HG02623 (cell line): ENCODE results near the gene CYTH1.

Experiments used
- ATAC-seq: cut with Tn5 transposase; IDR thresholded peaks from one replicate; pipeline ENCODE4 v1.9.1; 2021; ENCODE audit warnings: moderate library complexity; ENCODE audit not compliant: unreplicated experiment

The CYTH1 gene

DNA sequence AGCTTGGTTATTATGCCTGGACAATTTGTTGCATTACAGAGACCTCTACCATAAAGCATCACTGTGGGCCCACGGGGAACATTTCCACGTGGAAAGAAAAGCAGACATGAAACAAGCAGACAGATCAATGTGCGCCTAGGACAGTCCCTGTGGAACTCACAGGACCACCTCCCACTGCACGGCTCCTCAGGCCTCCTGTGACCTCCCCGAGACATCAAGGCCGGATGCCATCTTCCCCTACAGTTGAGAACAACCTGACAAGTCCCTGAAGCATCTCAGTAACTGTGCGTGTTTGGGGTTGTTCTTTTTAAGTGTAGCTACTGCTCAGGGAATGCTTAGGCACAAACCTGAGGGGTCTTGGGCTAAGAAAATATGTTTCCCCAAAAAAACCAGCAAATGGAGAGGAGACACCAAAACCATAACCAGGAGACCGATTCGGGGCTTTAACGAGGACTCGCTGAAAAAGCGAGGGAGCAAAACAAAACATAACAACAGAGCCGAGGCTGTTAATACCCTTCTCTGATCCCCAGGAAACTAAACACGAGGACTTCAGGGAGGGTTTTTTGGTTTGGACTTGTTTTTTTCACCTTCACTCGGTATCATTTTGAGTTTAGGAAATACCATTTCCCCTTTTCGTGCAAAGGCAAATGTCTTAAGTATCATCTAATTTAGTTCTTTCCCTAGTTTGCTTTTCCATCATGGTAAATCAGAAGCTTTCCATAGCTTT lies 87.1 kb downstream of the CYTH1 start:
- no peak for ATAC-seq

DNA sequence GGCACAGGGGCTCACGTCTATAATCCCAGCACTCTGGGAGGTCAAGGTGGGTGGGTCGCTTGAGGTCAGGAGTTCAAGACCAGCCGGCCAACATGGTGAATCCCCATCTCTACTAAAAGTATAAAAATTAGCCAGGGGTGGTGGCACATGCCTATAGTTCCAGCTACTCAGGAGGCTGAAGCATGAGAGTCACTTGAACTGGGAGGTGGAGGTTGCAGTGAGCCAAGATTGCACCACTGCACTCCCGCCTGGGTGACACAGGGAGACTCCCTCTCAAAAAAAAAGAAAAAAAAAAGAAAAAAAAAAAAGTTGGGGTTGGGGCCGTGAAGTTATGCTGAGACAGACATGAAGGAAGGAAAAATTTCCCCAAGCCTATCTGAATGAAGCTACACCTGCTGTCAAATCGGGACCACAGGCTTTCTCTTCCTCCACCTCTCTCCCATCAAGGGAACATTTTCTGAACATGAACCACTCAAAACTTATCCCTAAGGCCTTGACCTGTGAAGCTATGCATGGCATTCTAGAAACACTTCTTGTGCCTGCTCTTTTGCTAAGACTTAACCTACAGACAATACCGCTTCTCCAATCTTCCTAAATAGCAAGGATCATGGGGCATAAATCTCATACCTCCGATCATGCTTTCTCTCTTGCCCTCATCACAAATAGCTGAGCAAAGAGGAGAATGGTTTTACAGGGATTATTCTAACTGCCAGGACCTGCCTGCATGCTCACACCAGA lies 88.6 kb downstream of the CYTH1 start:
- no peak for ATAC-seq

DNA sequence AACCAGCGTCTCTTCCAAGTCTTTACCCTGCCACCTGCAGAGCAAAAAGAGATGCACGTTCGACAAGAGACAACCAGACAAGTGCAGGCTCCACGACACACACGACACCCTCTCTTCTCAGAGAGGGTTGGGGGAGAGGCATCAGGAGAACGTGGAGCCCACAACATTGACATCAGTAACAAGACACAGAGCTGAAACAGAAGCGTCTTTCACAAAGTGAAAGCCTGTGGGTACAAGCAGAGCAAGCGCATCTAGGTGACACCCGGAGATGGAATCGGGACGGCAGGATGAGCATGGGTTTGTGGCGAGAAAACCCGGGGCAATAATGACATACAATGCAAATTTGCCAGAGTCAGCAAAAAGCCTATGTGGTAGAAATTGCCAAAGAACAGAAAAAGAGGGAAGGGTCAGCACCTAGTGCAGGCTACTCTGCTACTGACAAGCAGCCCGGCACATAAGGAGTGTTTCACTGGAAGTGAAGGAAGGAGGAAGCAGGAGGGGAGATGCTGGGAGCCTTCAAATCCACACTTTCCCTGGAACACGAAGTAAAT lies 89.5 kb downstream of the CYTH1 start:
- no peak for ATAC-seq

DNA sequence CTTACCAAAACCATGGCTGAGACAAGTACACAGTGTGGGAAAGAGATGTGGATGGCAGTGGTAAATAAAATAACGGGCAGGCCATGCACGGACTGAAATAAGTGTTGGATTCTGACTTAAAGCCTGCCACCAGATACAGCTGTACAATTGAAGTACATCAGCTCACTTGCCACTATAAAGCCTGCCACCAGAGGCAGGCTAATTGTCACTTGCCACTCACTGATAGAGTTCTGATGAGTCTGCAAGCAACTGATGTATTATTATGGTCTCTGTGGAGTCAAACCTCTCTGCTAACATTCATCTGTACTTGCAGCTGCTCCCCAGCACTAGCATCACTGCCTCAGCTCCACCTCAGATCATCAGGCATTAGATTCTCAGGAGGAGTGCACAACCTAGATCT lies 93.0 kb downstream of the CYTH1 start:
- no peak for ATAC-seq

GRCh38 chr17:78687944-78688343 lies 94.1 kb downstream of the CYTH1 start:
- no peak for ATAC-seq

GRCh38 chr17:78687125-78687524 lies 94.9 kb downstream of the CYTH1 start:
- ATAC-seq, result no peak

DNA sequence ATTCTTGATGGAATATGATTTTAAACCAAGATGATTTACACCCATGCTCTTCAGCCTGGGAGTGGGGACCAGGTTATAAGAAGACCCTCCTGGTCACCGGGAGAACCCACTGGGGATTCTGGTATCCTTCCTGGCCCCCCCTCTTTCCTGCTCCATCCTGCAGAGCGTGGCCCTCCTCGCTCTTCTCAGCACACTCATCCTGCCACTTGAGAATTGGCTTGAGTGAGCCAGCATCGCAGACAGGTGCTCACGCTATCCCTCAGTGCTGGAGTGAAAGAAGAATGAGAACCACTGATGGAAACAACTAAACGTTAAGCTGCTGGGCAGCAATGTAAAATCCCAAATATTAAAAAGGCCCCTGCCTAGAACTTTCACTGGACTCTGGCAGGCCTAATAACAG lies 98.0 kb downstream of the CYTH1 start:
- no peak for ATAC-seq

GRCh38 chr17:78683408-78683961 lies 98.6 kb downstream of the CYTH1 start:
- ATAC-seq, result no peak

DNA sequence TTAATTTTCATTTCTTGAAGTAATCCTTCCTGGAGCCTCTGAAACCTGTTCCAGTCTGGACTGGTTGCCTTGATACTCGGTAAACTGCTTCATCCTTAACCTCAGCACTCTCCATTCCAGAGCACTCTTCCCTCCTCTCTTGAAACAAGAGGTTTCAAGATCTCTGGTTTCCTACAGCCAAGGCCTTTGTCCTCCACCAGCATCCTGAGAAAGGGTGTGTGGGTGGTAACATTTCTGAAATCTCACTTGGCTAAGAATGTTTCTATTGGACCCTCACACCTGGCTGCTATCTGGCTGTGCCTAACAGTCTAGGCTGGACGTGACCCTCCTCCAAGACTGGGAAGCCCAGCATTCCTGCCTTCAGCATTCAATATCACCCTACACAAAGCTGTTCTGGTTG lies 99.7 kb downstream of the CYTH1 start:
- no peak for ATAC-seq

DNA sequence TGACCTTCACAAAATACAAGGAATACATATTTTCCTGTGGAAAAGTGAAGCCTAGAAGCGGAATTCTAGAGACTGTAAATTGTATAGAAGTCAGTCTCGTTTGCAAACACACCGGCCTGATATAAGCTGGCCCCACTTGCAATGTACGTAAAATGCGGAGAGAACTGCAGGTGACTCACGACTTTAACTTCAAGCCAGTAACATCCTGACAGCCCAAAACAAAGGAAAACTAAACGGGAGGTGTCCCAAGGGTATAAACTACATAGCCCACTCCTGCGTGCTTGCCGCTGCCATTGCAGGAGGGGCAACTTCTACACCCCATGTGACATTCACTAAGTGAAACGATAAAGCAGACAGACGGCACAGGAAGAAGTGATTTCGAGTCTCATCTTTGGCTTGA lies 101.6 kb downstream of the CYTH1 start:
- ATAC-seq, result no peak

DNA sequence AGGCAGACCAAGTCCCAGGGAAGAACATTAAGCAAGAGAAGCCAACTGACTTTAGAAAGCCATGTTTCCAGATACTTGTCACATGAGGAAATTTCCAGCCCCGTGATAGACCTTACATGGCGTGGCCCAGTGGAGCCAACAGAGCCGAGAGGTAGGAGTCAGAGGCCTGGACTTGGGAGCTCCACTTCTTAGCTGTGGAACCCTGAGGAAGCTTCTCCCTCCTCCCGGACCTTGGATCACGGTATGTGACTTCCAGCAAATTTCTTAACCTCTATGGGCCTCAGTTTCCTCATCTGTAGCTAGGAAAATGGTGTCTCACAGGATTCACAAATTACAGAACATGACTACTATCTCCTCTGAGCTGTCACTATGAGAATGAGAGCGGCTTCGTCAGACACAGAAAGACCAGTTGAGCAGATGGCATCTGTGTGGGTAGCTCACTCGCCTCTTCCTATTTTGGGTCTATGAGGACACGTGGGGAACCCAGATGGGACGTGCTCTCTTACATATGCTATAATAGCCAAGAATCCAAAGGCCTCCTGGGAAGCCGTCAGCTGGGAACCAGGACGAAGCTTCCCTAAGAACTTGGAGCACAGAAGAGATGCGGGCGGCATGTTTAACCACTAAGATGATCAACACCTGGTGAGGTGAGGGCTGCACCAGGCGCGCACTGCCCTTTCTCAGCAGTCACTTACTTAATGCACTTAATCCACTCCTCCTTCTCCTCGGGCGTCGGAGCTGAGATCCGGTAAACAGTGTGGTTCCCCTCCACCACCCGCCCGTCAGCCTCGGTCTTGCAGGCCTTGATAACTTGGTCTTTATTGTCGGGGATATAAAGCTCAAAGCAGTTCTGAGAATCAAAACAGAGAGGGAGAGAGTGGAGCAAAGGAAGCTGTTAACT lies 102.3 kb downstream of the CYTH1 start:
- no peak for ATAC-seq

DNA sequence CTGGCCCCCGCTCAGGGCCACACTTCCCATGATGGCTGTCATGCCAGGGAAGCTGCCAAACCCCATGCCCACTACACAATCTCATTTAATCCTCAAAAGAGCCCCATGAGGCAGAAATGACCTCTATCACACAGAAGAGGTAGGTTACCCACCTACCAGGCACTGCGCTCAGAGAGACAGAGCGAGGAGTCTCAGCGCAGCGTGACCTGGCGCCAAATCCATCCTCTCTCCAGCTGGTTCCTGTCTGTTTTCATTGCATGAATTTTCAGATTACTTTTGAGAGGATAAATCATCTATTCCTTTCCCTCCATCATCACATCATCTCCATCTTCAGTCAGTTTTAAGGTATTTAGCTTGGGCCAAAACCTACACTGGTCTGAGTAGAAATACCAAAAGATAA lies 103.4 kb downstream of the CYTH1 start:
- no peak for ATAC-seq

DNA sequence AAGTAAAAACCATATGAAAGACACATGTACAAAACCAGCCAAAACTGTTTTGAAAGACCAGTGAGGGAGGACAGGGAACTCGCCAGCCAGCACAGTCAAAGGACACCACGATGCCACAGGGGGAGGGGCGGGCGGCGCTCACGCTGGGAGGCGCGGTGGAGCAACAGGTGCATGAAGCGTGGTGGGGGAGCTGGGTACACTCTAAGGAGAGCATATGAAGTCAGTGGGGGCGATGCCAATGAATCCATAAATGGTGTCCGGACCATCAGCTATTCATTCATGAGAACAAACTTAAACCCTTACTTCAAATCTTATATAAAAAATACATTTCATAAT lies 103.9 kb downstream of the CYTH1 start:
- no peak for ATAC-seq

- no peak for ATAC-seq
Observed at GRCh38 chr17:78677303-78678221, 104.5 kb downstream of the CYTH1 start.

- no peak for ATAC-seq
Observed at GRCh38 chr17:78676412-78677302, 105.4 kb downstream of the CYTH1 start.

GRCh38 chr17:78675836-78676235 lies 106.2 kb downstream of the CYTH1 start:
- ATAC-seq, result no peak

DNA sequence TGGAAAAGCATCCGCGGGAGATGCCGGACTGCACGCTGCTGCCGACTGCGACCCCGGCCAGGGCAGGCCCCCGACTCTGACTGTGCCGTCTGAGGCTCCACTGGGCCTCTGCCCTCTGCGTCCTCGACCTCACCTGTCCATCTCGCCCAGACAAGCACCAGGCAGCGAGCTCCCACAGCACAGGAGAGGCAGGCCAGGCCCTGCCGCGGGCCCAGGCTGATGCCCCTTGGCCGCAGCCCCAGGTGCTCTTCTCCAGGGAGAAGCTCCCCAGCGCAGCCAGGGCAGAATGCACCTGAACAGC lies 106.8 kb downstream of the CYTH1 start:
- no peak for ATAC-seq

DNA sequence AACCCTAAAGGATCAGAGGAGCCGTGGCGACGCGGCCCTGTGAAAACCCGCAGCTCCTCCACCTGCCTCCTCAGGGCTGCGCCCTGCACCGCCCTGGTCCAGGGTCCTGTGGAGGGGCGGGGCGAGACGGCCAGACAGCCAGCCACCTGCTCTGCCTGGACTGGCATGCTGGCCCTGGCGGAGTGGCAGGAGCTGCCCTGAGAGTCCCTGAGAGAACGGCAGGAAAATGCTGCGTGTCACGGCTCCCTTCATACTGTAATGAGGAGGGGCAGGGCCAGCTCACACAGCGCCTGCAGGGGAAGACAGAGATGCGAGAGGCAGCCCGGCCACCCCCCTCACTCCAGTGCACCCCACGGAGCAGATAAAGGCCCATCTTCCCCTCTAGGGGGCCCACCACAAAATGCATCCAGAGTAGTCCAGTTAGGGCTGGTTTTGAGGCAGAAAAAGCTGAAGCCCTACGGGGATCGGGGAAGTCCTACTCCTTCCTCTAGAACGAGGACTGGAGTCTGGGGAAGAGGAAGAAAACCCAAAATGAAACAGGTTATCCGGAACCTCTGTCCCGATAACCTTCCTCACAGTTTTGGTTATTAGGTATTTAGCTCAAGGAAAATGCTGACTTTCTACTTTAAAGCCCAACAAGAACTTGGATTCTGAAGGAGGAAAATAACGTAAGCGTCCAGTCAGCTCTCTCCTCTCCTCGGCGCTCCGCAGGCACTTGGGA lies 107.3 kb downstream of the CYTH1 start:
- ATAC-seq, result no peak

DNA sequence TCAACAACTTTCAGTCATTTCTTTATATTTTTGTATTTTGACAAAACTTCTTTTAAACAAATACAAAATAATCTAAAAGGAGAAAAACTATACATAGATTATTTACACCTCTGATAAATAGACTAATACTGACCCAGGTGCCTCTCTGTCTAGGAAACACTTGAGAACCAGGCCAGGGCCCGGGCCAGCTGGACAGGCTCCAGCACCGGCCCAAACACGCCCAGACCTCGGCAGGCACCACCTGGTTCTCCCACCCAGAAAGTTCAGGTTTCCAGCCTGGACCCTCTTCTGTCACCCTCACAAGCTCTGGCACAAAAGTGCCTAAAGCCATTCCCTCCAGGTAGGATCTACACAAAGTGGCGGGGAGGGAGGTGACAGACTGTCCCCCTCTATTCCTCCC lies 107.9 kb downstream of the CYTH1 start:
- no peak for ATAC-seq
